Gastrocnemius medialis (tissue), 4 donors: ENCODE measurements around the gene THSD4.

ENCODE experiments used
- POLR2A ChIP-seq, 2 donors: fragments of 450-650 bp; IDR thresholded peaks; one replicate each; pipeline ENCODE4 v1.6.1; 2017; ENCODE audit warnings: antibody characterized with exemption in 2 of 2, mild to moderate bottlenecking in 2 of 2, moderate library complexity in 2 of 2
- TF ChIP-seq, protein P1 (sequence below), 5 experiments: fragments of 450-650 bp in 3 of 5; fragments of 200-600 bp in 2 of 5; sonication (generic) in 2 of 5; IDR thresholded peaks in 4 of 5; conservative IDR thresholded peaks in 1 of 5; 1 replicate in 4 of 5; 2 replicates in 1 of 5; pipeline ENCODE4 v1.5.1; 2016 to 2019; ENCODE audit warnings: antibody characterized with exemption in 5 of 5, mild to moderate bottlenecking in 3 of 5, moderate library complexity in 3 of 5

DNA sequence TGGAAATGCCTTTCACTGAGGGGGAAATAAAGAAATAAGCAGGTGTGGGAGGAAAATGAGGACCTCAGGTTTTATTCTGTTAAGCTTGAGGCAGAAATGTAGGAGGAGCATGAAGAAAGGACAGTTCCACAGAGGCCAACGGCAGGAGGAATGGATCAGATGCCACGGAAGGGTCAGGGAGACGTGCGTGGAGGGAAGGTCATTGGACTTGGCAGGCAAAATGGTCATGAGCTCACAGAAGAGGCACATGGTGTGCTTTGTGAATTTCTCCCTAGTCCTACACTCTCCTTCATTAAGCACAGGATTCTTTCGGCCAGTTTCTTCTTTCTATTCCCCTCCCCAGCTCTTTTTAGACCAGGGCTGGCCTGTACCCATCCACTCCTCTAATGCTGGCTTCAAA is 32.5 kb upstream of the THSD4 start:
- no peak for TF ChIP-seq POLR2A (IDR thresholded peaks at IDR 0.05)
- TF ChIP-seq, protein P1, sequence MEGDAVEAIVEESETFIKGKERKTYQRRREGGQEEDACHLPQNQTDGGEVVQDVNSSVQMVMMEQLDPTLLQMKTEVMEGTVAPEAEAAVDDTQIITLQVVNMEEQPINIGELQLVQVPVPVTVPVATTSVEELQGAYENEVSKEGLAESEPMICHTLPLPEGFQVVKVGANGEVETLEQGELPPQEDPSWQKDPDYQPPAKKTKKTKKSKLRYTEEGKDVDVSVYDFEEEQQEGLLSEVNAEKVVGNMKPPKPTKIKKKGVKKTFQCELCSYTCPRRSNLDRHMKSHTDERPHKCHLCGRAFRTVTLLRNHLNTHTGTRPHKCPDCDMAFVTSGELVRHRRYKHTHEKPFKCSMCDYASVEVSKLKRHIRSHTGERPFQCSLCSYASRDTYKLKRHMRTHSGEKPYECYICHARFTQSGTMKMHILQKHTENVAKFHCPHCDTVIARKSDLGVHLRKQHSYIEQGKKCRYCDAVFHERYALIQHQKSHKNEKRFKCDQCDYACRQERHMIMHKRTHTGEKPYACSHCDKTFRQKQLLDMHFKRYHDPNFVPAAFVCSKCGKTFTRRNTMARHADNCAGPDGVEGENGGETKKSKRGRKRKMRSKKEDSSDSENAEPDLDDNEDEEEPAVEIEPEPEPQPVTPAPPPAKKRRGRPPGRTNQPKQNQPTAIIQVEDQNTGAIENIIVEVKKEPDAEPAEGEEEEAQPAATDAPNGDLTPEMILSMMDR (IDR thresholded peaks at IDR 0.05 in 4 of 5, conservative IDR thresholded peaks at IDR 0.05 in 1 of 5), result no peak
